K562 (cell line): Measurements from ENCODE around the gene NOL4L. TPM values are rescaled to one million over a fixed set of nuclear protein-coding genes. Genes with fewer than 3 reads are reported as not detected.

ENCODE experiments used
- ATAC-seq: fragments of 200-7000 bp; cut with Tn5 transposase; 3 replicates; pipeline ENCODE4 v1.9.1; 2020; ENCODE audit warnings: moderate library complexity
- BruUV-seq: library from RNA; stranded (reverse); fragments of 400-500 nt; replicated peaks from 2 replicates; lab custom pipeline; 2021; lab: Mats Ljungman, UMichigan
- CTCF ChIA-PET: fragments of 300-600 bp; formaldehyde crosslinking; extraction: SDS; loops from one replicate; lab custom pipeline; 2021; ENCODE audit warnings: low intra/inter-chr PET ratio; lab: Yijun Ruan, JAX
- POLR2A ChIA-PET: fragments of 300-600, 350-650 bp; sonication (Branson Sonifier 250); formaldehyde crosslinking; extraction: SDS; loops from one replicate; lab custom pipeline; 2021; ENCODE audit warnings: antibody characterized with exemption, inconsistent platforms; lab: Yijun Ruan, JAX
- DNase-seq, 4 experiments: peaks; one replicate each; pipeline versions ENCODE4 v3.0.0 to v3.0.0-alpha.2; 2011 to 2018; ENCODE audit warnings: low spot score in 3 of 4, mixed read lengths in 3 of 4; ENCODE audit errors: extremely low read depth in 1 of 4
- FAIRE-seq: peaks from 2 replicates; lab custom pipeline; 2011; peaks lifted over from hg19 to GRCh38; lab: Jason Lieb, UNC
- H2AFZ ChIP-seq: 2 replicates; pipeline ENCODE4 v1.6.0; 2011; ENCODE audit warnings: low read depth, low read length, control low read depth, inconsistent platforms
- H3K27ac ChIP-seq: fragments of 200-600 bp; 3 replicates; pipeline ENCODE4 v1.8.0; 2011; ENCODE audit warnings: low read depth, mild to moderate bottlenecking, control low read depth, inconsistent platforms, low read length, moderate library complexity, mixed read lengths; ENCODE audit errors: extremely low read depth
- H3K27me3 ChIP-seq, 2 experiments: fragments of 300-600 bp in 1 of 2; 2 replicates in 1 of 2; 3 replicates in 1 of 2; pipeline versions ENCODE4 v1.6.0 to v1.8.0; 2011; ENCODE audit warnings: inconsistent platforms in 2 of 2, low read length in 2 of 2, mild to moderate bottlenecking in 1 of 2, mixed read lengths in 1 of 2, moderate library complexity in 1 of 2; ENCODE audit not compliant: control insufficient read depth in 2 of 2, insufficient read depth in 2 of 2
- H3K36me3 ChIP-seq: fragments of 300-600 bp; 3 replicates; pipeline ENCODE4 v1.8.0; 2011; ENCODE audit warnings: mild to moderate bottlenecking, low read length, inconsistent platforms; ENCODE audit not compliant: control insufficient read depth, insufficient read depth
- H3K4me1 ChIP-seq, 2 experiments: fragments of 200-600 bp in 1 of 2; replicated peaks in 1 of 2; 2 replicates in 1 of 2; 3 replicates in 1 of 2; pipeline versions ENCODE4 v1.5.1 to v1.8.0; 2011; ENCODE audit warnings: inconsistent platforms in 2 of 2, low read length in 2 of 2, mild to moderate bottlenecking in 1 of 2, mixed read lengths in 1 of 2, moderate library complexity in 1 of 2; ENCODE audit not compliant: control insufficient read depth in 2 of 2, insufficient read depth in 2 of 2
- H3K4me2 ChIP-seq: 2 replicates; pipeline ENCODE4 v1.6.1; 2011; ENCODE audit warnings: low read length, control low read depth, inconsistent platforms, mixed read lengths; ENCODE audit not compliant: insufficient read depth
- H3K4me3 ChIP-seq: fragments of 200-600 bp; sonication (generic), shearing (Covaris generic); 2 replicates; pipeline ENCODE4 v1.5.1; 2016; ENCODE audit warnings: control low read depth, inconsistent platforms
- H3K79me2 ChIP-seq: fragments of 200-600 bp; 3 replicates; pipeline ENCODE4 v1.8.0; 2011; ENCODE audit warnings: low read length, inconsistent platforms; ENCODE audit not compliant: control insufficient read depth, insufficient read depth
- H3K9ac ChIP-seq, 2 experiments: 2 replicates each; pipeline versions ENCODE4 v1.6.0 to v1.6.1; 2011; ENCODE audit warnings: low read depth in 2 of 2, low read length in 2 of 2, control low read depth in 1 of 2, inconsistent platforms in 1 of 2, mild to moderate bottlenecking in 1 of 2, mixed read lengths in 1 of 2; ENCODE audit not compliant: insufficient read depth in 1 of 2
- H3K9me1 ChIP-seq: one replicate; pipeline ENCODE4 v1.6.0; 2011; ENCODE audit warnings: inconsistent platforms, mild to moderate bottlenecking, low read length, moderate library complexity; ENCODE audit not compliant: control insufficient read depth, insufficient read depth
- H3K9me3 ChIP-seq: replicated peaks from 2 replicates; pipeline ENCODE4 v1.5.1; 2011; ENCODE audit warnings: low read depth, low read length, inconsistent platforms; ENCODE audit not compliant: control insufficient read depth, insufficient read depth
- H4K20me1 ChIP-seq: replicated peaks from 2 replicates; pipeline ENCODE4 v1.6.1; 2011; ENCODE audit warnings: low read length, inconsistent platforms, mixed read lengths; ENCODE audit not compliant: control insufficient read depth, insufficient read depth
- ELK3 ChIP-seq: fragments of 450-650 bp; formaldehyde crosslinking; IDR thresholded peaks from 2 replicates; pipeline ENCODE4 v1.4.0; 2020; ENCODE audit warnings: mild to moderate bottlenecking
- HNRNPLL ChIP-seq: fragments of 200-400 bp; formaldehyde crosslinking; IDR thresholded peaks from 2 replicates; pipeline ENCODE4 v1.6.1; 2017; ENCODE audit warnings: low read length, low read depth, mild to moderate bottlenecking; ENCODE audit not compliant: poor library complexity, severe bottlenecking
- WGBS: fragments of 100-300 bp; shearing (Covaris generic); methylation state at CpG from one replicate; pipeline ENCODE4 v1.1.6; 2016; ENCODE audit warnings: low coverage, mixed read lengths; ENCODE audit not compliant: insufficient coverage; ENCODE audit errors: missing lambda C conversion rate; 5-methylcytosine and 5-hydroxymethylcytosine counted together
- in situ Hi-C: fragments of 300-500 bp; cut with MboI; formaldehyde crosslinking; loops from 4 replicates; pipeline ENCODE4 v1.15.0; 2018; ENCODE audit warnings: inconsistent platforms, mixed read lengths
- intact Hi-C: fragments of 100-400 bp; cut with micrococcal nuclease; formaldehyde crosslinking; loops from 2 replicates; pipeline ENCODE4 v1.14.2; 2022
- polyA plus RNA-seq, 8 experiments: library from polyadenylated mRNA; depleted of rRNA in 4 of 8; stranded (reverse) in 5 of 8; unstranded in 3 of 8; fragments of >200 nt; fragmentation: Nextera tagmentation in 2 of 8; fragmentation: Illumina TruSeq in 1 of 8; extraction: Ambion mirVana in 2 of 8; extraction: Trizol in 1 of 8; gene quantifications; 2 replicates each; pipeline versions ENCODE4 v1.2.1 to v1.2.3, GENCODE V29; 2011 to 2014; ENCODE audit warnings: inconsistent platforms in 1 of 8, missing spikeins in 1 of 8
- total RNA-seq, 7 experiments: library from RNA; depleted of rRNA in 6 of 7; stranded (reverse); fragments of >200 nt in 6 of 7; fragmentation: Illumina TruSeq in 2 of 7; extraction: Trizol in 2 of 7; gene quantifications; 2 replicates each; pipeline versions ENCODE4 v1.2.1 to v1.2.3, GENCODE V29; 2011 to 2021; ENCODE audit warnings: low replicate concordance in 1 of 7

NOL4L gene
- total and polyA plus RNA-seq, 9 of the 15 experiments (the other 6 are each of a cell fraction or from before 2014, with no cell fraction given) = 5.1 to 36.2 (median 13.6) TPM

GRCh38 chr20:32612351-32613191 lies 27.4 kb upstream of the NOL4L start:
- no peak overlapping the region for H2AFZ ChIP-seq
- in situ Hi-C loops = no loop called here
- H3K36me3 ChIP-seq = peaks cover 17% of the 10 kb centered on the region; the same call in 2 of the 3 replicates
- H3K9ac ChIP-seq = peak overlapping the region in 1 of 2 experiments; percentile 47; a peak in 2 of 4 replicates
- peaks cover 7% of the 10 kb centered on the region; the same call in 2 of the 3 replicates for H3K79me2 ChIP-seq
- DNase-seq (no peak), FAIRE-seq (peak; percentile 26)
- H3K4me3 ChIP-seq = no peak overlapping the region
- H3K9me3 ChIP-seq = no peaks in the 10 kb centered on the region
- H3K27me3 ChIP-seq = no peaks in the 10 kb centered on the region
- WGBS = 88% methylated on average over 1 of the region's 3 CpGs
- H4K20me1 ChIP-seq = 0 out of 2 replicates have a peak, but pooled peaks cover 6% of the 10 kb centered on the region
- H3K27ac ChIP-seq = no peak overlapping the region
- TF ChIP-seq HNRNPLL (peak; percentile 49), ELK3 (CRISPR knock-in tag) (no peak)
- TF ChIP-seq, all 486 proteins: peak for 1
- Histone ChIP-seq H3K9me1 (peaks cover 16% of the 10 kb centered on the region), H3K4me1 (peaks cover 4 to 35% of the 10 kb centered on the region in 2 experiments; a peak in 3 of 5 replicates), H3K4me2 (no peak overlapping the region)
- BruUV-seq = no TSS peak
- CTCF ChIA-PET = no interaction called here
- intact Hi-C loops = no loop called here
- POLR2A ChIA-PET = interaction anchor here (0.7 to 2.7 kb wide), 4 partner anchors 8 to 19 kb away, joined by 3 to 9 read pairs (median 4); no protein-coding TSS in a partner anchor
- ATAC-seq = no peak
